Measurements from ENCODE around the gene ATF2. TPM values are rescaled to one million over a fixed set of nuclear protein-coding genes. Genes with fewer than 3 reads are reported as not detected.

The ATF2 gene
- total RNA-seq: 10 to 100 TPM; 49.8 to 52.4 TPM

GRCh38 chr2:175167792-175168563 lies at the start of gene ATF2:
Gene ATF2, minus strand, starts transcription at chr2:175168203. Its CDS starts 31,760 bp downstream, at chr2:175136443.
- POLR2A ChIA-PET: interaction anchor here (0.7 to 1.3 kb wide), 3 partner anchors 8 to 13 kb away, joined by 3 to 9 read pairs (median 3); partner anchors contain the start of gene ATP5MC3
- CTCF ChIA-PET: interaction anchor here (0.9 to 1.2 kb wide), 4 partner anchors 11 to 14 kb away, joined by 3 to 4 read pairs (median 4); partner anchors contain the start of gene ATP5MC3

GRCh38 chr2:175207741-175208438 lies 39.9 kb upstream of the ATF2 start:
- ChIA-PET POLR2A (no interaction called here), CTCF (interaction anchor here (0.7 to 1.5 kb wide), 2 partner anchors 43 to 59 kb away, joined by 3 to 4 read pairs; no protein-coding TSS in a partner anchor)

GRCh38 chr2:175206866-175207265 lies 38.9 kb upstream of the ATF2 start:
- POLR2A ChIA-PET: no interaction called here
- CTCF ChIA-PET: interaction anchor here (0.7 kb wide), 1 partner anchor 60 kb away, joined by 3 read pairs; no protein-coding TSS in a partner anchor

GRCh38 chr2:175205523-175205922 lies 37.5 kb upstream of the ATF2 start:
- ChIA-PET POLR2A (no interaction called here), CTCF (no interaction called here)

- CTCF ChIA-PET: interaction anchor here (0.7 to 1.4 kb wide), 5 partner anchors 47 to 78 kb away, joined by 3 to 7 read pairs (median 5); no protein-coding TSS in a partner anchor
- POLR2A ChIA-PET: no interaction called here
Observed at GRCh38 chr2:175203621-175204496, 35.9 kb upstream of the ATF2 start.

GRCh38 chr2:175195012-175195411 lies 27.0 kb upstream of the ATF2 start:
- ChIA-PET CTCF (no interaction called here), POLR2A (no interaction called here)

- CTCF ChIA-PET: no interaction called here
- POLR2A ChIA-PET: no interaction called here
Observed at GRCh38 chr2:175188761-175189160, 20.8 kb upstream of the ATF2 start.

GRCh38 chr2:175187378-175187777 lies 19.4 kb upstream of the ATF2 start:
- ChIA-PET POLR2A (no interaction called here), CTCF (no interaction called here)

- ChIA-PET POLR2A (no interaction called here), CTCF (interaction anchor here (1.5 kb wide), 1 partner anchor 9 kb away, joined by 4 read pairs; no protein-coding TSS in a partner anchor)
Observed at GRCh38 chr2:175183674-175184073, 15.7 kb upstream of the ATF2 start.

GRCh38 chr2:175181877-175182308 lies 13.9 kb upstream of the ATF2 start:
- CTCF ChIA-PET: interaction anchor here (1.3 kb wide), 1 partner anchor 13 kb away, joined by 4 read pairs; the partner anchor contains the start of gene ATF2

GRCh38 chr2:175181104-175181876 lies 13.3 kb upstream of the ATF2 start, which contains the start of gene ATP5MC3:
Gene ATP5MC3, minus strand, starts transcription at chr2:175181710. Its CDS starts 317 bp downstream, at chr2:175181393.
- ChIA-PET CTCF (interaction anchor here (1.3 kb wide), 2 partner anchors 13 kb away, joined by 3 to 4 read pairs; partner anchors contain the start of gene ATF2), POLR2A (interaction anchor here (2.1 kb wide), 1 partner anchor 13 kb away, joined by 9 read pairs; the partner anchor contains the start of gene ATF2)

More at GRCh38 chr2:175181877-175182308, 13.9 kb upstream of the ATF2 start:
- POLR2A ChIA-PET: interaction anchor here (2.1 kb wide), 1 partner anchor 13 kb away, joined by 9 read pairs; the partner anchor contains the start of gene ATF2

- ChIA-PET CTCF (interaction anchor here (1.3 kb wide), 1 partner anchor 12 kb away, joined by 3 read pairs; the partner anchor contains the start of gene ATF2), POLR2A (interaction anchor here (2.1 kb wide), 1 partner anchor 12 kb away, joined by 9 read pairs; the partner anchor contains the start of gene ATF2)
Observed at GRCh38 chr2:175180701-175181103, 12.7 kb upstream of the ATF2 start.

- POLR2A ChIA-PET: interaction anchor here (1.0 kb wide), 1 partner anchor 9 kb away, joined by 3 read pairs; the partner anchor contains the start of gene ATF2
- CTCF ChIA-PET: no interaction called here
Observed at GRCh38 chr2:175176624-175177023, 8.6 kb upstream of the ATF2 start.

- CTCF ChIA-PET: no interaction called here
Observed at GRCh38 chr2:175175896-175176295, 7.9 kb upstream of the ATF2 start.

GRCh38 chr2:175175320-175175719 lies 7.3 kb upstream of the ATF2 start:
- ChIA-PET CTCF (interaction anchor here (0.6 kb wide), 1 partner anchor 27 kb away, joined by 3 read pairs; no protein-coding TSS in a partner anchor), POLR2A (no interaction called here)

More at GRCh38 chr2:175175896-175176295, 7.9 kb upstream of the ATF2 start:
- POLR2A ChIA-PET: interaction anchor here (1.0 kb wide), 1 partner anchor 8 kb away, joined by 3 read pairs; the partner anchor contains the start of gene ATF2

- ChIA-PET POLR2A (no interaction called here), CTCF (no interaction called here)
Observed at GRCh38 chr2:175170659-175171304, 2.8 kb upstream of the ATF2 start.

GRCh38 chr2:175169191-175169590 lies 1.2 kb upstream of the ATF2 start:
- ChIA-PET CTCF (interaction anchor here (1.2 kb wide), 2 partner anchors 9 to 13 kb away, joined by 4 read pairs; partner anchors contain the start of gene ATP5MC3), POLR2A (interaction anchor here (0.9 to 1.3 kb wide), 2 partner anchors 12 to 14 kb away, joined by 3 to 9 read pairs; partner anchors contain the start of gene ATP5MC3)
